IPS-18a (cell line): Measurements from ENCODE around the gene LZTS2.

Source experiments
- H3K27ac ChIP-seq: one replicate; pipeline ENCODE4 v1.5.1; 2013; ENCODE audit warnings: low read length
- H3K27me3 ChIP-seq: one replicate; pipeline ENCODE4 v1.6.1; 2013; ENCODE audit warnings: mild to moderate bottlenecking, low read length; ENCODE audit not compliant: control insufficient read depth, insufficient read depth
- H3K36me3 ChIP-seq: one replicate; pipeline ENCODE4 v1.6.1; 2013; ENCODE audit warnings: low read depth, low read length; ENCODE audit not compliant: control insufficient read depth
- H3K4me1 ChIP-seq: one replicate; pipeline ENCODE4 v1.6.1; 2013; ENCODE audit warnings: low read depth, low read length; ENCODE audit not compliant: control insufficient read depth
- H3K4me3 ChIP-seq: one replicate; pipeline ENCODE4 v1.5.1; 2013; ENCODE audit warnings: low read length
- H3K9ac ChIP-seq: one replicate; pipeline ENCODE4 v1.6.1; 2013; ENCODE audit warnings: mild to moderate bottlenecking, low read length, moderate library complexity
- H3K9me3 ChIP-seq: one replicate; pipeline ENCODE4 v1.6.1; 2013; ENCODE audit warnings: low read depth, low read length; ENCODE audit not compliant: control insufficient read depth

Gene LZTS2

DNA sequence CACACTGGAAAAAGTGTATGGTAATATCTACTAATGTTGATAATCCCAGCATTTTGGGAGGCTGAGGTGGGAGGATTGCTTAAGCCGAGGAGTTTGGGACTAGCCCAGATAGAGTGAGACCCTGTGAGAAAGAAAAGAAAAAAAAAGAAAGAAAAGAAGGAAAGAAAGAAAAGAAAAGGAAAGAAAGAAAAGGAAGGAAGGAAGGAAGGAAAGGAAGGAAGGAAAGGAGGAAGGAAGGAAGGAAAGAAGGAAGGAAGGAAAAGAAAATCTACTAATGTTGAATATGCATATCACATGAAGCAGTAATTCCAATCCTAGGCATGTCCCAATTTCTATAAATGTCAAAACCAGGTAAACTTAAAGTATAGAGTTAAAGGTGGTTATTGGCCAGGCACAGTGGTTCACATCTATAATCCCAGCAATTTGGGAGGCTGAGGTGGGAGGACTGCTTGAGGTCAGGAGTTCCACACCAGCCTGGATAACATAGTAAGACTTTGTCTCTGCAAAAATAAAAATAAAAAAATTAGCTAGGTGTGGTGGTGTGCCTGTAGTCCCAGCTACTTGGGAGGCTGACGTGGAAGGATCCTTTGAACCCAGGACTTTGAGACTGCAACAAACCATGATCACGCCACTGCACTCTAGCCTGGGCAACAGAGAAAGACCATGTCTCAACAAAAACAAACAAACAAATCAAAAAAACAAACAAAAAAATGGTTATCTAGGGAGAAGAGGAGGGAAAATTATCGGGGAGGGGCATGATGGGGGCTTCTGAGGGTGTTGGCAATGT lies 57.0 kb downstream of the LZTS2 start:
- Histone ChIP-seq H3K27ac (no peak overlapping the region), H3K27me3 (peaks cover 21% of the 10 kb centered on the region), H3K9me3 (no peaks in the 10 kb centered on the region), H3K4me3 (no peak overlapping the region), H3K36me3 (no peaks in the 10 kb centered on the region), H3K9ac (no peak overlapping the region), H3K4me1 (peaks cover 4% of the 10 kb centered on the region)
